Measurements from ENCODE around the gene CSPG4. TPM values are rescaled to one million over a fixed set of nuclear protein-coding genes. Genes with fewer than 3 reads are reported as not detected.
"Not testable (repeated sequence)": the region's sequence is repeated elsewhere in the genome, so short reads cannot be mapped to it uniquely, and the experiment has no call there.

The CSPG4 gene
- total RNA-seq, 1 experiment from 2014 or later = 0.20 TPM

GRCh38 chr15:75749820-75750219 is 37.2 kb upstream of the CSPG4 start:
- CTCF ChIA-PET = no interaction called here
- Mint-ChIP-seq H3K4me1 (ENCODE audit: low read depth, unreplicated experiment) (no peaks in the 10 kb centered on the region), H3K9me3 (ENCODE audit: unreplicated experiment) (no peaks in the 10 kb centered on the region), H3K27ac (ENCODE audit: unreplicated experiment) (no peak overlapping the region), H3K4me3 (ENCODE audit: unreplicated experiment) (no peak overlapping the region), H3K27me3 (ENCODE audit: insufficient read depth, unreplicated experiment) (no peaks in the 10 kb centered on the region), H3K36me3 (ENCODE audit: insufficient read depth, unreplicated experiment) (no peaks in the 10 kb centered on the region)
- Histone ChIP-seq H3K4me1 (no peaks in the 10 kb centered on the region), H3K36me3 (ENCODE audit: control insufficient read depth, insufficient read depth, low read length) (no peaks in the 10 kb centered on the region), H3K27me3 (replicated peaks; ENCODE audit: control insufficient read depth, insufficient read depth, low read length) (no peaks in the 10 kb centered on the region), H3K4me3 (ENCODE audit: low read depth, low read length) (no peak overlapping the region), H3K9me3 (no peaks in the 10 kb centered on the region)
- TF ChIP-seq CTCF (IDR thresholded peaks at IDR 0.05; ENCODE audit: insufficient read depth in 1 of 2, low read depth in 1 of 2, low read length in 1 of 2, severe bottlenecking in 1 of 2, unreplicated experiment in 1 of 2) = no peak
- intact Hi-C loops (cut with micrococcal nuclease; ENCODE audit: unreplicated experiment) = no loop called here
- POLR2A ChIA-PET = no interaction called here
- BruUV-seq (replicated peaks) = no TSS peak
- no peak for DNase-seq

- intact Hi-C loops (cut with micrococcal nuclease; ENCODE audit: unreplicated experiment); H3K4me1 Mint-ChIP-seq (ENCODE audit: low read depth, unreplicated experiment); H3K4me3 ChIP-seq (ENCODE audit: low read depth, low read length); H3K4me3 Mint-ChIP-seq (ENCODE audit: unreplicated experiment); H3K36me3 ChIP-seq (ENCODE audit: control insufficient read depth, insufficient read depth, low read length); H3K27me3 ChIP-seq (replicated peaks; ENCODE audit: control insufficient read depth, insufficient read depth, low read length); H3K36me3 Mint-ChIP-seq (ENCODE audit: insufficient read depth, unreplicated experiment); H3K27ac Mint-ChIP-seq (ENCODE audit: unreplicated experiment); H3K9me3 Mint-ChIP-seq (ENCODE audit: unreplicated experiment); BruUV-seq (replicated peaks); DNase-seq; H3K9me3 ChIP-seq; POLR2A ChIA-PET; H3K27me3 Mint-ChIP-seq (ENCODE audit: insufficient read depth, unreplicated experiment); H3K4me1 ChIP-seq: not testable (repeated sequence)
- CTCF ChIA-PET = interaction anchor here (0.7 kb wide), 1 partner anchor 53 kb away, joined by 4 read pairs; no protein-coding TSS in a partner anchor
Measured at GRCh38 chr15:75748882-75749281, 36.2 kb upstream of the CSPG4 start.

- H3K36me3 Mint-ChIP-seq (ENCODE audit: insufficient read depth, unreplicated experiment); H3K36me3 ChIP-seq (ENCODE audit: control insufficient read depth, insufficient read depth, low read length); H3K4me1 Mint-ChIP-seq (ENCODE audit: low read depth, unreplicated experiment); H3K27me3 Mint-ChIP-seq (ENCODE audit: insufficient read depth, unreplicated experiment); CTCF ChIA-PET; POLR2A ChIA-PET; H3K27me3 ChIP-seq (replicated peaks; ENCODE audit: control insufficient read depth, insufficient read depth, low read length); BruUV-seq (replicated peaks); DNase-seq; H3K9me3 Mint-ChIP-seq (ENCODE audit: unreplicated experiment); intact Hi-C loops (cut with micrococcal nuclease; ENCODE audit: unreplicated experiment); H3K4me1 ChIP-seq; H3K9me3 ChIP-seq; H3K4me3 ChIP-seq (ENCODE audit: low read depth, low read length); H3K4me3 Mint-ChIP-seq (ENCODE audit: unreplicated experiment); H3K27ac Mint-ChIP-seq (ENCODE audit: unreplicated experiment): not testable (repeated sequence)
Measured at GRCh38 chr15:75747121-75747520, 34.5 kb upstream of the CSPG4 start.

GRCh38 chr15:75745305-75745704 is 32.7 kb upstream of the CSPG4 start:
- Mint-ChIP-seq H3K9me3 (ENCODE audit: unreplicated experiment) (no peaks in the 10 kb centered on the region), H3K4me1 (ENCODE audit: low read depth, unreplicated experiment) (no peaks in the 10 kb centered on the region), H3K36me3 (ENCODE audit: insufficient read depth, unreplicated experiment) (no peaks in the 10 kb centered on the region), H3K27ac (ENCODE audit: unreplicated experiment) (no peak overlapping the region), H3K27me3 (ENCODE audit: insufficient read depth, unreplicated experiment) (no peaks in the 10 kb centered on the region), H3K4me3 (ENCODE audit: unreplicated experiment) (no peak overlapping the region)
- no peak for TF ChIP-seq CTCF (IDR thresholded peaks at IDR 0.05; ENCODE audit: insufficient read depth in 1 of 2, low read depth in 1 of 2, low read length in 1 of 2, severe bottlenecking in 1 of 2, unreplicated experiment in 1 of 2)
- Histone ChIP-seq H3K9me3 (no peaks in the 10 kb centered on the region), H3K27me3 (replicated peaks; ENCODE audit: control insufficient read depth, insufficient read depth, low read length) (no peaks in the 10 kb centered on the region), H3K36me3 (ENCODE audit: control insufficient read depth, insufficient read depth, low read length) (no peaks in the 10 kb centered on the region), H3K4me3 (ENCODE audit: low read depth, low read length) (no peak overlapping the region), H3K4me1 (no peaks in the 10 kb centered on the region)
- DNase-seq = no peak
- ChIA-PET CTCF (no interaction called here), POLR2A (no interaction called here)
- no TSS peak for BruUV-seq (replicated peaks)
- intact Hi-C loops (cut with micrococcal nuclease; ENCODE audit: unreplicated experiment) = no loop called here

- H3K9me3 ChIP-seq; H3K27me3 ChIP-seq (replicated peaks; ENCODE audit: control insufficient read depth, insufficient read depth, low read length); H3K27ac Mint-ChIP-seq (ENCODE audit: unreplicated experiment); POLR2A ChIA-PET; H3K4me3 ChIP-seq (ENCODE audit: low read depth, low read length); H3K9me3 Mint-ChIP-seq (ENCODE audit: unreplicated experiment); CTCF ChIA-PET; DNase-seq; H3K27me3 Mint-ChIP-seq (ENCODE audit: insufficient read depth, unreplicated experiment); H3K4me1 Mint-ChIP-seq (ENCODE audit: low read depth, unreplicated experiment); H3K4me1 ChIP-seq; H3K36me3 Mint-ChIP-seq (ENCODE audit: insufficient read depth, unreplicated experiment); H3K36me3 ChIP-seq (ENCODE audit: control insufficient read depth, insufficient read depth, low read length); H3K4me3 Mint-ChIP-seq (ENCODE audit: unreplicated experiment); BruUV-seq (replicated peaks); intact Hi-C loops (cut with micrococcal nuclease; ENCODE audit: unreplicated experiment): not testable (repeated sequence)
Measured at GRCh38 chr15:75742346-75742745, 29.7 kb upstream of the CSPG4 start.
